Heart left ventricle (tissue), 16 donors: ENCODE measurements around the gene EEF1A2. TPM values are rescaled to one million over a fixed set of nuclear protein-coding genes. Genes with fewer than 3 reads are reported as not detected.
A peak's percentile ranks its signal among the peaks of the same experiment; 100 is the strongest.

Experiments used
- ATAC-seq, 4 donors: fragments of 200-7000 bp; cut with Tn5 transposase; one replicate each; pipeline ENCODE4 v1.9.1; 2020 to 2022; ENCODE audit warnings: moderate library complexity in 4 of 4, mild to moderate bottlenecking in 3 of 4, moderate number of reproducible peaks in 1 of 4
- DNase-seq, 5 donors: peaks; one replicate each; pipeline ENCODE4 v3.0.0-alpha.2; 2020
- H3K27ac ChIP-seq, 12 donors: fragments of 200-600 bp; sonication (generic) in 4 of 12; one replicate each; pipeline versions ENCODE4 v1.5.0 to v1.8.0; 2016 to 2022; ENCODE audit warnings: mild to moderate bottlenecking in 2 of 12
- H3K27me3 ChIP-seq, 9 donors: fragments of 200-600 bp; sonication (generic) in 2 of 9; one replicate each; pipeline versions ENCODE4 v1.5.1 to v1.8.0; 2016 to 2022; ENCODE audit warnings: mild to moderate bottlenecking in 3 of 9
- H3K36me3 ChIP-seq, 9 donors: fragments of 200-600 bp; sonication (generic) in 2 of 9; one replicate each; pipeline versions ENCODE4 v1.5.0 to v1.8.0; 2018 to 2022; ENCODE audit warnings: mild to moderate bottlenecking in 2 of 9
- H3K4me1 ChIP-seq, 12 donors: fragments of 200-600 bp; sonication (generic) in 4 of 12; one replicate each; pipeline versions ENCODE4 v1.5.0 to v1.8.0; 2016 to 2022; ENCODE audit warnings: mild to moderate bottlenecking in 3 of 12
- H3K4me3 ChIP-seq, 12 donors: fragments of 200-600 bp; sonication (generic) in 4 of 12; one replicate each; pipeline versions ENCODE4 v1.5.0 to v1.8.0; 2017 to 2022; ENCODE audit warnings: mild to moderate bottlenecking in 9 of 12, moderate library complexity in 4 of 12
- H3K9me3 ChIP-seq, 12 donors: fragments of 200-600 bp; sonication (generic) in 4 of 12; one replicate each; pipeline versions ENCODE4 v1.5.0 to v1.8.0; 2016 to 2022; ENCODE audit warnings: mild to moderate bottlenecking in 1 of 12
- CTCF ChIP-seq, 12 donors: fragments of 200-600 bp; sonication (generic) in 4 of 12; IDR thresholded peaks; one replicate each; pipeline versions ENCODE4 v1.5.0 to v1.8.0; 2018 to 2022; ENCODE audit warnings: antibody characterized with exemption in 12 of 12, mild to moderate bottlenecking in 5 of 12
- POLR2A ChIP-seq, 2 donors: fragments of 450-650 bp; IDR thresholded peaks; one replicate each; pipeline ENCODE4 v1.6.1; 2017; ENCODE audit warnings: antibody characterized with exemption in 2 of 2, mild to moderate bottlenecking in 2 of 2, moderate library complexity in 2 of 2
- WGBS, 4 donors: extraction: QIAGEN DNeasy Blood & Tissue Kit in 2 of 4; methylation state at CpG; one replicate each; pipeline versions ENCODE4 v1.1.5 to v1.1.7; 2013 to 2018; 5-methylcytosine and 5-hydroxymethylcytosine counted together
- intact Hi-C, 10 donors: fragments of 100-400 bp; cut with DNase I; formaldehyde crosslinking; loops; one replicate each; pipeline versions ENCODE4 v1.11.1 to v1.14.2; 2022
- polyA plus RNA-seq, 2 donors: library from polyadenylated mRNA; stranded (reverse); fragments of 200-250 nt; gene quantifications; one replicate each; pipeline ENCODE4 v1.2.3, GENCODE V29; 2013
- total RNA-seq, 9 donors: library from RNA; depleted of rRNA in 2 of 9; stranded (reverse); fragments of >200 nt in 2 of 9; fragmentation: NEBNext Ultra II Directional in 3 of 9; extraction: Animal tissue kit (Norgen Biotek cat#: 25700) in 3 of 9; gene quantifications; one replicate each; pipeline versions ENCODE4 v1.1.0 to v1.2.4, GENCODE V29; 2016 to 2023
- donor health status: ischemic (EF 13 %, LVEDD 7.1; RV severe dilation, severe dysfunction).
- donor health status: healthy with polysubstance abuse.
- donor health status: DM: no; HTN: yes; CAD: no.
- donor health status: DM: no; HTN: no; CAD: no.
- donor health status: ischemic (EF 25% LVEDD 6.9; RV normal size, moderate dysfunction).
- donor health status: ischemic (EF 25% LVEDD 5.7; RV mildly dilated, moderate dysfunction).
- donor health status: healthy.
- donor health status: DM: yes; HTN: yes; CAD: no.
- donor health status: ischemic (EF 35%, LVEDD 5.7; RV mildly dilated, moderate dysfunction).
- donor health status: nonischemic (EF 11% LVEDD 7.7; RV severe dilation, severe dysfunction).
- donor health status: DM: yes; HTN: yes; CAD: no.
- donor health status: PGD.
- donor health status: ischemic (EF 29% LVEDD 5.4; RV normal size, mild dysfunction).
- donor health status: nonischemic (EF 23%, LVEDD 6.1; RV moderate dilation, normal function).

The EEF1A2 gene
- total and polyA plus RNA-seq, 11 donors, result 791 to 1,794 (median 1,345) TPM

- H3K36me3 ChIP-seq, result no peaks in the 10 kb centered on the region
- H3K27ac ChIP-seq, result no peak overlapping the region
- no peak overlapping the region for H3K4me3 ChIP-seq
- no peak for TF ChIP-seq CTCF (IDR thresholded peaks at IDR 0.05)
- TF ChIP-seq POLR2A (IDR thresholded peaks at IDR 0.05), result no peak
- 38 to 48% (median 44%) methylated on average over 26 to 30 of the region's 30 CpGs for WGBS, 4 donors
- ATAC-seq (no peak), DNase-seq (peak in 1 of 5 donors; percentile 22)
- H3K4me1 ChIP-seq, result peaks cover 0 to 17% (median 6%) of the 10 kb centered on the region in 12 donors
- H3K9me3 ChIP-seq, result no peaks in the 10 kb centered on the region
- intact Hi-C loops, result no loop called here
- peaks cover 36 to 93% (median 66%) of the 10 kb centered on the region in 9 donors for H3K27me3 ChIP-seq
Measured at GRCh38 chr20:63473555-63474449, 25.1 kb downstream of the EEF1A2 start.

GRCh38 chr20:63472862-63473390, 26.0 kb downstream of the EEF1A2 start:
- intact Hi-C loops, result no loop called here
- H3K4me1 ChIP-seq, result peaks cover 0 to 17% (median 6%) of the 10 kb centered on the region in 12 donors
- DNase-seq (no peak), ATAC-seq (no peak)
- WGBS, 4 donors, result 39 to 57% (median 51%) methylated on average over 11 to 12 of the region's 13 CpGs
- peaks cover 36 to 91% (median 65%) of the 10 kb centered on the region in 9 donors for H3K27me3 ChIP-seq
- TF ChIP-seq POLR2A (IDR thresholded peaks at IDR 0.05) (no peak), CTCF (IDR thresholded peaks at IDR 0.05) (no peak)
- H3K36me3 ChIP-seq, result no peaks in the 10 kb centered on the region
- H3K4me3 ChIP-seq, result no peak overlapping the region
- H3K9me3 ChIP-seq, result no peaks in the 10 kb centered on the region
- no peak overlapping the region for H3K27ac ChIP-seq

- no peaks in the 10 kb centered on the region for H3K36me3 ChIP-seq
- peaks cover 36 to 91% (median 61%) of the 10 kb centered on the region in 9 donors for H3K27me3 ChIP-seq
- no peak for ATAC-seq
- no peak for DNase-seq
- H3K9me3 ChIP-seq, result no peaks in the 10 kb centered on the region
- intact Hi-C loops, result no loop called here
- H3K4me1 ChIP-seq, result peaks cover 0 to 17% (median 6%) of the 10 kb centered on the region in 12 donors
- no peak within 1 kb of the TSS for H3K27ac ChIP-seq
- WGBS, 4 donors, result 0 to 1% (median 0%) methylated on average over 13 to 110 of the region's 111 CpGs
- peak within 1 kb of the TSS in 4 of 12 donors; percentile 4 to 39 (median 24) for H3K4me3 ChIP-seq
- TF ChIP-seq POLR2A (IDR thresholded peaks at IDR 0.05), result no peak
- no peak for TF ChIP-seq CTCF (IDR thresholded peaks at IDR 0.05)
Measured at GRCh38 chr20:63471981-63472831, 26.7 kb downstream of the EEF1A2 start, which contains the start of gene KCNQ2. Gene KCNQ2 (minus strand): TSS chr20:63472655. CDS start chr20:63472463, 192 bp downstream.
